HL-60 (cell line): Measurements from ENCODE around the gene KRT86.

ENCODE experiments used
- DNase-seq, 2 experiments: peaks; one replicate each; pipeline ENCODE4 v3.0.0-alpha.2; 2010 to 2020; ENCODE audit warnings: low read depth in 1 of 2, low spot score in 1 of 2
- H3K27ac ChIP-seq: fragments of 250-450 bp; sonication (Bioruptor Pico); replicated peaks from 2 replicates; pipeline ENCODE4 v1.5.1; 2020; ENCODE audit warnings: mild to moderate bottlenecking, moderate library complexity
- H3K27me3 ChIP-seq: fragments of 250-450 bp; sonication (Bioruptor Pico); 2 replicates; pipeline ENCODE4 v1.5.1; 2021; ENCODE audit warnings: mild to moderate bottlenecking, moderate library complexity; ENCODE audit not compliant: insufficient read depth, poor library complexity, severe bottlenecking
- H3K4me3 ChIP-seq: replicated peaks from 2 replicates; pipeline ENCODE4 v1.5.1; 2011; ENCODE audit warnings: mild to moderate bottlenecking, control low read depth, low read length; ENCODE audit not compliant: insufficient read depth
- CTCF ChIP-seq: IDR thresholded peaks from one replicate; pipeline ENCODE4 v1.5.1; 2011; ENCODE audit warnings: low read length, control low read depth, inconsistent platforms; ENCODE audit not compliant: insufficient read depth
- GABPA ChIP-seq: IDR thresholded peaks from 2 replicates; pipeline ENCODE4 v1.6.1; 2012; ENCODE audit warnings: low read depth
- POLR2AphosphoS5 ChIP-seq: IDR thresholded peaks from 2 replicates; pipeline ENCODE4 v1.6.1; 2012; ENCODE audit warnings: low read depth
- REST ChIP-seq: IDR thresholded peaks from 2 replicates; pipeline ENCODE4 v1.6.1; 2012; ENCODE audit warnings: low read depth; ENCODE audit not compliant: insufficient replicate concordance
- SPI1 ChIP-seq: IDR thresholded peaks from 2 replicates; pipeline ENCODE4 v1.6.1; 2012; ENCODE audit warnings: low read depth, mild to moderate bottlenecking, borderline replicate concordance

The KRT86 gene

GRCh38 chr12:52349196-52349595 lies 74.8 kb downstream of the KRT86 start:
- DNase-seq = no peak

GRCh38 chr12:52350021-52350620 lies 75.7 kb downstream of the KRT86 start:
- TF ChIP-seq GABPA (no peak), POLR2AphosphoS5 (no peak), SPI1 (no peak), CTCF (no peak), REST (no peak)
- no peaks in the 10 kb centered on the region for H3K27me3 ChIP-seq
- DNase-seq = no peak

More at GRCh38 chr12:52349196-52349595, 74.8 kb downstream of the KRT86 start:
- no peak overlapping the region for H3K4me3 ChIP-seq
- no peak overlapping the region for H3K27ac ChIP-seq
- H3K27me3 ChIP-seq = no peaks in the 10 kb centered on the region
- TF ChIP-seq GABPA (no peak), CTCF (no peak), SPI1 (no peak), POLR2AphosphoS5 (no peak), REST (no peak)

GRCh38 chr12:52350786-52351185 lies 76.3 kb downstream of the KRT86 start:
- no peak for TF ChIP-seq REST
- TF ChIP-seq GABPA = no peak
- TF ChIP-seq POLR2AphosphoS5 = no peak
- TF ChIP-seq SPI1 = no peak
- TF ChIP-seq CTCF = no peak
- Histone ChIP-seq H3K27me3 (no peaks in the 10 kb centered on the region), H3K27ac (no peak overlapping the region), H3K4me3 (no peak overlapping the region)
- DNase-seq = no peak

More at GRCh38 chr12:52350021-52350620, 75.7 kb downstream of the KRT86 start:
- H3K27ac ChIP-seq = no peak overlapping the region
- no peak overlapping the region for H3K4me3 ChIP-seq
